Gastrocnemius medialis (tissue), 4 donors: ENCODE data around the gene UTP20.

Experiments used
- POLR2A ChIP-seq, 2 donors: fragments of 450-650 bp; IDR thresholded peaks; one replicate each; pipeline ENCODE4 v1.6.1; 2017; ENCODE audit warnings: antibody characterized with exemption in 2 of 2, mild to moderate bottlenecking in 2 of 2, moderate library complexity in 2 of 2
- TF ChIP-seq, protein P1 (sequence below), 5 experiments: fragments of 450-650 bp in 3 of 5; fragments of 200-600 bp in 2 of 5; sonication (generic) in 2 of 5; IDR thresholded peaks in 4 of 5; conservative IDR thresholded peaks in 1 of 5; 1 replicate in 4 of 5; 2 replicates in 1 of 5; pipeline ENCODE4 v1.5.1; 2016 to 2019; ENCODE audit warnings: antibody characterized with exemption in 5 of 5, mild to moderate bottlenecking in 3 of 5, moderate library complexity in 3 of 5

DNA sequence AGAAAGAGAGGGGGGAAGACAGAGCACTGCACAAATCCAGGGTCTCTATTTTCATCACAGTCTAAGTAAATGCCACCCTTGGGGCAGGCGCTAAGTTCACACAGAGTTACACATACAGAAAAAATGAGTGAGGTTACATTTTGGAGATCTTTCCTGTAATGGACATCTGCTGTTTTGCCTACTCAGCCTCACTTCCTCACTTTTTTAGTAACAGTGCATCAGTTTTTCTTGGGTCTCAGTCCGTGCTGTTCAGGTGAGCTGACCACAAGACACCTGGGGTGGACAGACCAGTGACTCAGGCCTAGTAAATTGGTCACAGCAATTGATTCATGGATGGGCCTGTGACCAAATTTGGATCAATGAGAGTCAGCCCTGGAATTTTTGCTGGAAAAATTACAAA lies 36.3 kb upstream of the UTP20 start:
- no peak for TF ChIP-seq POLR2A (IDR thresholded peaks at IDR 0.05)
- TF ChIP-seq, protein P1, sequence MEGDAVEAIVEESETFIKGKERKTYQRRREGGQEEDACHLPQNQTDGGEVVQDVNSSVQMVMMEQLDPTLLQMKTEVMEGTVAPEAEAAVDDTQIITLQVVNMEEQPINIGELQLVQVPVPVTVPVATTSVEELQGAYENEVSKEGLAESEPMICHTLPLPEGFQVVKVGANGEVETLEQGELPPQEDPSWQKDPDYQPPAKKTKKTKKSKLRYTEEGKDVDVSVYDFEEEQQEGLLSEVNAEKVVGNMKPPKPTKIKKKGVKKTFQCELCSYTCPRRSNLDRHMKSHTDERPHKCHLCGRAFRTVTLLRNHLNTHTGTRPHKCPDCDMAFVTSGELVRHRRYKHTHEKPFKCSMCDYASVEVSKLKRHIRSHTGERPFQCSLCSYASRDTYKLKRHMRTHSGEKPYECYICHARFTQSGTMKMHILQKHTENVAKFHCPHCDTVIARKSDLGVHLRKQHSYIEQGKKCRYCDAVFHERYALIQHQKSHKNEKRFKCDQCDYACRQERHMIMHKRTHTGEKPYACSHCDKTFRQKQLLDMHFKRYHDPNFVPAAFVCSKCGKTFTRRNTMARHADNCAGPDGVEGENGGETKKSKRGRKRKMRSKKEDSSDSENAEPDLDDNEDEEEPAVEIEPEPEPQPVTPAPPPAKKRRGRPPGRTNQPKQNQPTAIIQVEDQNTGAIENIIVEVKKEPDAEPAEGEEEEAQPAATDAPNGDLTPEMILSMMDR (IDR thresholded peaks at IDR 0.05 in 4 of 5, conservative IDR thresholded peaks at IDR 0.05 in 1 of 5): no peak
